OCI-LY3 (cell line): Measurements from ENCODE around the gene IPPK.

Source experiments
- CTCF ChIP-seq: fragments of 200-600, 300-600 bp; sonication (generic); IDR thresholded peaks from 2 replicates; pipeline ENCODE4 v1.5.1; 2014; ENCODE audit warnings: antibody characterized with exemption, low read length, low read depth
- EZH2phosphoT487 ChIP-seq: fragments of 200-600 bp; shearing (Covaris generic); IDR thresholded peaks from 2 replicates; pipeline ENCODE4 v1.6.1; 2018; ENCODE audit warnings: antibody characterized with exemption, mixed run types, low read depth

- no peak for TF ChIP-seq CTCF
- TF ChIP-seq EZH2phosphoT487 = no peak
Measured at GRCh38 chr9:92655366-92655765, 14.6 kb downstream of the IPPK start.
